GM19023 (cell line): ENCODE measurements around the gene SLC36A3.
A peak's percentile ranks its signal among the peaks of the same experiment; 100 is the strongest.
"Not testable (repeated sequence)": the region's sequence is repeated elsewhere in the genome, so short reads cannot be mapped to it uniquely, and the experiment has no call there.

Experiments
- ATAC-seq: cut with Tn5 transposase; IDR thresholded peaks from one replicate; pipeline ENCODE4 v1.9.1; 2021; ENCODE audit warnings: mild to moderate bottlenecking, moderate library complexity; ENCODE audit not compliant: unreplicated experiment

SLC36A3 gene

GRCh38 chr5:151303666-151304065 is at the start of gene SLC36A3:
TSS of gene SLC36A3 (minus strand) at chr5:151303766. CDS start at chr5:151303354, 412 bp downstream.
- ATAC-seq: no peak

- ATAC-seq: no peak
Measured at GRCh38 chr5:151351671-151352070, 48.1 kb upstream of the SLC36A3 start.

- no peak for ATAC-seq
Measured at GRCh38 chr5:151348789-151349188, 45.2 kb upstream of the SLC36A3 start.

- no peak for ATAC-seq
Measured at GRCh38 chr5:151347369-151347768, 43.8 kb upstream of the SLC36A3 start, which contains the start of gene SLC36A2. TSS of gene SLC36A2 (minus strand) at chr5:151347559. CDS start at chr5:151347460, 99 bp downstream.

- ATAC-seq: no peak
Measured at GRCh38 chr5:151345808-151346478, 42.4 kb upstream of the SLC36A3 start.

GRCh38 chr5:151345187-151345807 is 41.7 kb upstream of the SLC36A3 start:
- no peak for ATAC-seq

- no peak for ATAC-seq
Measured at GRCh38 chr5:151344088-151344487, 40.5 kb upstream of the SLC36A3 start.

GRCh38 chr5:151340004-151340403 is 36.4 kb upstream of the SLC36A3 start:
- no peak for ATAC-seq

- no peak for ATAC-seq
Measured at GRCh38 chr5:151338734-151339133, 35.2 kb upstream of the SLC36A3 start.

GRCh38 chr5:151332857-151333256 is 29.3 kb upstream of the SLC36A3 start:
- no peak for ATAC-seq

GRCh38 chr5:151328734-151329133 is 25.2 kb upstream of the SLC36A3 start:
- ATAC-seq: no peak

- no peak for ATAC-seq
Measured at GRCh38 chr5:151327585-151327984, 24.0 kb upstream of the SLC36A3 start.

GRCh38 chr5:151326266-151326665 is 22.7 kb upstream of the SLC36A3 start:
- ATAC-seq: no peak

- ATAC-seq: no peak
Measured at GRCh38 chr5:151320481-151320880, 16.9 kb upstream of the SLC36A3 start.

- peak; percentile 75 for ATAC-seq
Measured at GRCh38 chr5:151318850-151319732, 15.5 kb upstream of the SLC36A3 start.

GRCh38 chr5:151317871-151318270 is 14.3 kb upstream of the SLC36A3 start:
- ATAC-seq: no peak

- peak; percentile 55 for ATAC-seq
Measured at GRCh38 chr5:151315998-151316597, 12.5 kb upstream of the SLC36A3 start.

- no peak for ATAC-seq
Measured at GRCh38 chr5:151313357-151313756, 9.8 kb upstream of the SLC36A3 start.

GRCh38 chr5:151312756-151313324 is 9.3 kb upstream of the SLC36A3 start:
- ATAC-seq: no peak

GRCh38 chr5:151310932-151311331 is 7.4 kb upstream of the SLC36A3 start:
- no peak for ATAC-seq

- not testable (repeated sequence) for ATAC-seq
Measured at GRCh38 chr5:151309821-151310220, 6.3 kb upstream of the SLC36A3 start.
